Measurements from ENCODE around the gene NDUFS2. TPM values are rescaled to one million over a fixed set of nuclear protein-coding genes. Genes with fewer than 3 reads are reported as not detected.

Gene NDUFS2
- total and polyA plus RNA-seq, 9 of the 15 experiments (the other 6 are each of a cell fraction or from before 2014, with no cell fraction given) = 70.0 to 176 (median 141) TPM

- TF ChIP-seq POLR2AphosphoS5 (IDR thresholded peaks at IDR 0.05; ENCODE audit: control insufficient read depth, insufficient read depth, low read depth, low read length) (no peak), ZMIZ1 (IDR thresholded peaks at IDR 0.05; ENCODE audit: low read depth in 2 of 2, low read length in 2 of 2) (no peak), IFI16 (CRISPR knock-in tag; IDR thresholded peaks at IDR 0.05) (no peak), NCOR1 (IDR thresholded peaks at IDR 0.05) (no peak), RCOR1 (IDR thresholded peaks at IDR 0.05; ENCODE audit: borderline replicate concordance in 1 of 2, low read depth in 2 of 2, low read length in 2 of 2) (no peak), ZNF717 (CRISPR knock-in tag; IDR thresholded peaks at IDR 0.05) (no peak), POLR3G (IDR thresholded peaks at IDR 0.05; ENCODE audit: extremely low read depth, insufficient read length, insufficient replicate concordance) (no peak), ZNF668 (CRISPR knock-in tag; IDR thresholded peaks at IDR 0.05) (no peak), NCOA1 (IDR thresholded peaks at IDR 0.05; ENCODE audit: low read depth) (no peak), NFIX (CRISPR knock-in tag; IDR thresholded peaks at IDR 0.05; ENCODE audit: low read depth) (no peak), POLR3A (IDR thresholded peaks at IDR 0.05; ENCODE audit: borderline replicate concordance, extremely low read depth, insufficient read depth, insufficient read length) (no peak), CBX2 (IDR thresholded peaks at IDR 0.05; ENCODE audit: insufficient read depth, low read length, poor library complexity, severe bottlenecking) (no peak), GATAD2A (IDR thresholded peaks at IDR 0.05) (0 out of 2 replicates have a peak, but pooled peaks have one; percentile 1), MLLT1 (IDR thresholded peaks at IDR 0.05) (no peak), IRF1 (CRISPR knock-in tag; IDR thresholded peaks at IDR 0.05; ENCODE audit: borderline replicate concordance) (no peak), EHMT2 (IDR thresholded peaks at IDR 0.05) (no peak), HMG20A (CRISPR knock-in tag; conservative IDR thresholded peaks at IDR 0.05) (no peak), CREB1 (IDR thresholded peaks at IDR 0.05) (no peak), CREB1 (CRISPR knock-in tag; IDR thresholded peaks at IDR 0.05) (no peak; the same call in none of the 2 replicates), ZNF143 (CRISPR knock-in tag; IDR thresholded peaks at IDR 0.05) (no peak)
- TF ChIP-seq, protein P1, sequence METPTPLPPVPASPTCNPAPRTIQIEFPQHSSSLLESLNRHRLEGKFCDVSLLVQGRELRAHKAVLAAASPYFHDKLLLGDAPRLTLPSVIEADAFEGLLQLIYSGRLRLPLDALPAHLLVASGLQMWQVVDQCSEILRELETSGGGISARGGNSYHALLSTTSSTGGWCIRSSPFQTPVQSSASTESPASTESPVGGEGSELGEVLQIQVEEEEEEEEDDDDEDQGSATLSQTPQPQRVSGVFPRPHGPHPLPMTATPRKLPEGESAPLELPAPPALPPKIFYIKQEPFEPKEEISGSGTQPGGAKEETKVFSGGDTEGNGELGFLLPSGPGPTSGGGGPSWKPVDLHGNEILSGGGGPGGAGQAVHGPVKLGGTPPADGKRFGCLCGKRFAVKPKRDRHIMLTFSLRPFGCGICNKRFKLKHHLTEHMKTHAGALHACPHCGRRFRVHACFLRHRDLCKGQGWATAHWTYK (CRISPR knock-in tag; IDR thresholded peaks at IDR 0.05) = no peak
Measured at GRCh38 chr1:161166669-161167548, 35.3 kb upstream of the NDUFS2 start (continued).
